Measurements from ENCODE around the gene DZIP1L.

GRCh38 chr3:138054057-138054456 lies 61.4 kb downstream of the DZIP1L start:
- TF ChIP-seq CTCF (IDR thresholded peaks at IDR 0.05; ENCODE audit: extremely low read depth in 1 of 2, insufficient read depth in 1 of 2, low read depth in 1 of 2, low read length in 2 of 2) (no peak), EZH2 (IDR thresholded peaks at IDR 0.05; ENCODE audit: borderline replicate concordance, low read depth, low read length, severe bottlenecking) (no peak), POLR2A (IDR thresholded peaks at IDR 0.05; ENCODE audit: low read depth, low read length) (no peak), POLR2AphosphoS5 (IDR thresholded peaks at IDR 0.05; ENCODE audit: insufficient read depth, low read depth, low read length) (no peak), MAX (IDR thresholded peaks at IDR 0.05; ENCODE audit: insufficient read depth, insufficient read length) (no peak)

Measured in endothelial cell of umbilical vein (primary cell).